NCI-H1436 treated with DMSO at 0.1 percent for 48 hours (cell line): ENCODE results near the gene UPP2.

Experiments used
- DNase-seq: peaks from one replicate; lab custom pipeline; 2025; lab: John Stamatoyannopoulos, UW

The UPP2 gene

DNA sequence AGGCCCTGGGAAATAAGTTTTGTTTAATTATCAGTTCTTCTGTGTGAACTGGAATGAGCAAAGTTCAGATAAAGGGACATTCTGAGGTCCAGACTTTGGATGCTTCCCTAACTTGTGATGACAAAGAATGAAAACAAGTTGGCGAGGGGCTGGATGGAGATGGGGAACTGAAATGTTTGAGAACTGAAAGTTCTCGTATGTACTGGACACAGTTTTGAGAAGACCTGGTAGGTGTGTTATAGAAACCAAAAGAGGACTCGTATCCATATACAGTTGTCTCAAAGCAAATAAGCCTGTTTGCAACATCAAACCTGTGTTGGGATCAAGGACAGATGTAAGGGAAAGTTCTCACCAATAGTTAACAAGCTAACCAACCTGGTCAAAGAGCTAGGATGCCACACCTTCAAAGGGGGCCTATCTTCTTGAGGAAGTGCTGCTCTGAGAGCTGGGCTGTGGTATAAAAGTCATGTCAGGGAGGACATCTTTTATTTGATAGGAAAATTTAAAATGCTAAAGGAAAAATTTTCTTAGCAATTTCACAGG, at the start of gene UPP2:
TSS of gene UPP2 (plus strand) at position 493 of the 543 bp plus-strand sequence. CDS start 188 bp downstream, outside the sequence.
- DNase-seq = no peak

DNA sequence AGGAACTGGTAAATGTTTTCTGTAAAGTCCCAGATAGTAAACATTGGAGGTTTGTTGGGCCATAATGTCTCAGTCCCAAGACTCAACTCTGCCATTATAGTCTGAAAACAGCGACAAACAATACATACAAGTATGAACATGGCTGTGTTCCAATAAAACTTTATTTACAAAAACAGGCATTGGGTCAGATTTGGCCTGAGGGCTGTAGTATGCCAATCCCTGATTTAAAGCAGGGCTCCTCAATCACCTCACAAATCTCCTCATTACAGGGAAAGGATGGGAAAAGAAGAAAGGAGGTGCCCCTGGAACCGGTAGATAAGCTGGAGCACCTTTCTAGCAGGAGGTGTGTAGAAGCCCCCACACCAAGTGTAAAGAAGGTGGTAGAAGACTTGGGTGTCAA, 48.9 kb upstream of the UPP2 start:
- DNase-seq = no peak

DNA sequence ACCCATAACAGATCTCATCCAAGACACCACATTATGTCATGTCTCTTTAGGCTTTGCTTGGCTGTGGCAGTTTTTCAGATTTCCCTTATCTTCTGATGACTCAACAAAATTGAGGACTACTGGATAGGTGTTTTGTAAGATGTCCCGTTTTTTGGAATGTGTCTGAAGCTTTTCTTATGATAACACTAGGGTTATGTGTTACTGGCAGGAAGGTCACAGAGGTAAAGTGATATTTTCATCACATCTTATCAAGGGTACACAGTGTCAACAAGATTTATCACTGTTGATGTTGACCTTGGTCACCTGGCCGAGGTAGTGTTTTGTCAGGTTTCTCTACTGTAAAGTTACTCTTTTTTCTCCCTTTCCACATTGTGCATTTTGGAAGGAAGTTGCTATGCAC, 44.8 kb upstream of the UPP2 start:
- no peak for DNase-seq

DNA sequence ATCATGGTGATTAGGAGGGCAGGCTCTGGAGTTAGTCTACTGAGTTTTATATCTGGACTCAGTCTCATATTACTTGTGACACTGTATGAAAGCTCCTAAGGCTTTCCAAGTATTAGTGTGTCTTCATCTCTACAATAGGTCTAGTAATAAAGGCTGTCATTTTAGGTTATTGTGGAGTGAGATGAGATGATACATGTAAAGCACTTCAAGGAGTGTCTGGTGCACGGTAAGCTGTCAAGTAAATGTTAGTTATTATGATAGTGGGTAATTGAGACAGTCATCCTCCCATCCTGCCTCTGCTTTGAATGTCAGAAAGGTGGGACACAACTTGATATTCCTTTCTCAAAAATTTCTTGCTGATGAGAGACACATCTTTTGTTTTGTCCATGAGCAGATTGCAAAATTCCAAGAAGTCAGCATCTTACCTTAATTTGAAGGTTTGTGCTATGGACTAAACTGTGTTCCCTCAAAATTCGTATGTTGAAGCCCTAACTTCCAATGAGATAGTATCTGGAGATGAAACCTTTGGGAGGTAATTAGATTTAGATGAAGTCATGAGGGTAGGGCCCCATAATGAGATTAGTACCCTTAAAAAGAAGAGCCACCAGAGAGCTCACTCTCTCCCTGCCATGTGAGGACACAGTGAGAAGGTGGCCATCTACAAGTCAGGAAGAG, 41.4 kb upstream of the UPP2 start:
- DNase-seq = no peak

DNA sequence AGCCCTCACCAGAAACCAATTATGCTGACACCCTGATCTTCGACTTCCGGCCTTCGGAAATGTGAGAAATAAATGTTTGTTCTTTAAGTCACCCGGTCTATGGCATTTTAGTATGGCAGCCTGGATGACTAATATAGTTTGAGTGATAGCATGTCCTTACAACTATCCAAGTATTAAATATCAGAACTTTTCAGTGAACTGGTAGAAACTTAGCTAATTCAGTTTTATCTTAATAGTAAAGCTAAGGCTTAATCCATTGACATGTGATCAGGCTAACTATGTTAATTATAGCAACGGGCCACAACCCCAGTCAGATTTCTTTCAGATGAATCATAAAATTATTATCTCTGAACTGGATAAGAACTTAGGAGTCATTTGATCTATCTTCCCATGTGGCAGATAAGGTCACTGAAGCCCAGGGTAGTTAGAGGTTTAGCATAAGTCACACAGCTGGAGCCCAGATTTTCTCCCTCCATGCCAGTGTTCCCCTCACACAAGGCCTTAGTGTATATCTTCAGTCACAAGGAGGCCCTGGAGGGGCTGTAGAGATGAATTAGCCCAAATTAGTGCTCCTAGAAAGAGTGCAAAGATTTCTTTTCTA, 40.7 kb upstream of the UPP2 start:
- no peak for DNase-seq

DNA sequence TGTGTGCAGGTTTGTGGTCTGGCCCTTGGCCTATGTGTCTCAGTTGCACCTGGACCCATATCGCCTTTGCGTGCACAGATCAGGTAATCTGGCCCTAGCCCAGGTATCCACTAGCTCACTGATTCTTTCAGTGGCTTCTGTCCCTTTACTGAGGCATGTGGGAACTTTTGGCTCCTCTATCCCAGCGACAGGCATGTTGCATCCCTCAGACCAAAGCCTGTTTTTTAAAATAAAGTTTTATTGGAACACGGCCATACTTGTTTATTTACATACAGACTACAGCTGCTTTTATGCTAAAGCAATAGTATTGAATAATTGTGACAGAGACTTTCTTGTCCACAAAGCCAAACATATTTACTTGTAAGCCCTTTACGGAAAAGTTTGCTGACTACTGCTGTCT, 39.9 kb upstream of the UPP2 start:
- DNase-seq = no peak

DNA sequence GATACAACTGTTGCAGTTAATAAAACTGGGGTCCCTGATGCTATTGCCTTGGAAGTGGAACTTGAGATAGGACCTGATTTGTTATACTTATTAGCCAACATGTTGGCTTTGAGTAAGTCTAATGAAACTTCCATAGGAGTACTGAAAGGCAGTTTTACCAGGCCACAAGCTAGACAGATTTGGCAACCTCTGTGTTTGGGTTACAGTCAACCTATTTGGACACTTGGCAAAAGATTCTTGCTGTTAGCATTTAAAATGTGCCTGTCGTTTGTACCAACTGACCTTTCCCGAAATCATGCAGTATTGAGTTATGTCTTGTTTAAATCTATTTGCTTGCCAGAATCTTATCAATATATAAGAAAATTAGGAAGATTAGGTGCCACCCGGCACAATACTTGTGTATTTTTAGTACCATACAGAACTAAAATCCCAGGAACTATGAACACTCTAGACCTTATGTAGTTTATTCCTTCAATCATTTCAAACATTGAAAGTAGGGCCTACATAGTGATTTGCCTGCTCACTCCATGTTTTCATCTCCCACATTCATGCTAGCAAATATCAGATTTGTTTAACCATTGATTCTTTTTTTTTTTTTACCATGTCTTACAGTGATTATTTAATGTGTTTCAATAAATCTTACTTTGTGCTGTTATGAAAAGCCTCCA, 35.5 kb upstream of the UPP2 start:
- no peak for DNase-seq

DNA sequence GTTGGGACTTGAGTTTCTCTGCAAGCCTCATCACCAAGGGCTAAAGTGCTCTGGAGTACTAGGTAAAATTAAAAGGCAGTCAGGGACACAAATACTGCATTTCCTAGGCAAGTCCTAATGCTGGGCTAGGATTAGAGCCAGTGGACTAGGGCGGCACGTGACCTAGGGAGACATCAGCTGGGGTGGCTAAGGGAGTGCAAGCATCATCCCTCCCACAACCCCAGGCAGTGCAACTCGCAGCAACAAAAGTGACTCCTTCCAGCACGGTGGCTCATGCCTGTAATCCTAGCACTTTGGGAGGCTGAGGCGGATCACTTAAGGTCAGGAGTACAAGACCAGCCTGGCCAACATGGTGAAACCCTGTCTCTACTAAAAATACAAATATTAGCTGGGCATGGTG, 30.7 kb upstream of the UPP2 start:
- DNase-seq = no peak

DNA sequence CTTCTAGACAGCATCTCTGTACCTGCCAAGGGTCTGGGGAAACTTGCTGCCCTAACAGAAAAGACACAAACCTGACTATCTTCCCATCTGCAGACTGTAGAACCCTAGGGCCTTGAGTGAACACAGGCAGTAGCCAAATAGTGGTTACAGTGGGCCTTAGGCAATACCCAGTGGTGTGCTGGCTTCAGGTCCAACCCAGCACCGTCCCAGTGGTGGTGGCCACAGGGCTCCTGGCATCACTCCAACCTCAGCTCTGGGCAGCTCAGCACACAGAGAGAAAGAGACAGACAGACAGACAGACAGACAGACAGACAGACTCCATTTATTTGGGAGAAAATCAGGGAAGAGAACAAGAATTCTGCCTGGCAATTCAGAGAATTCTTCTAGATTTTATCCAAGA, 29.3 kb upstream of the UPP2 start:
- DNase-seq = no peak

DNA sequence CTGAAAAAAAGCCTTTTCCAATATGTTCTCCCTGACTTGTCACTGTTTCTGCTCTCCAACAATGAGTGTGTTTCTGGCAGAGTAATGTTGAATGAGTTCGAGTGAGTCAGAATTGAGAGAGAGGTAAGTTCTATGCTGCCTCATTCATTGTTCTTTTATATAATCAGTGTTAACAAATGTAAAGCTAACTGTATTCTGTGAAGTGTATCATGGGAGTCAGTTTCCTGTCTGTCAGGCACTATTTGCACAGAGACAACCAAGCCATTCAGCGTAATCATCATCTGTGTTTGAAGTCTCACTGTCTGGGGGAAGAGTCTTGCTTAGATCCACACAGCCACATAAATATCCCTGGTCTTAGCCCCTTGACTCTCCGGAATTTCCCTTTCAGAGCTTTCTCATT, 22.0 kb upstream of the UPP2 start:
- DNase-seq = peak; percentile 22

DNA sequence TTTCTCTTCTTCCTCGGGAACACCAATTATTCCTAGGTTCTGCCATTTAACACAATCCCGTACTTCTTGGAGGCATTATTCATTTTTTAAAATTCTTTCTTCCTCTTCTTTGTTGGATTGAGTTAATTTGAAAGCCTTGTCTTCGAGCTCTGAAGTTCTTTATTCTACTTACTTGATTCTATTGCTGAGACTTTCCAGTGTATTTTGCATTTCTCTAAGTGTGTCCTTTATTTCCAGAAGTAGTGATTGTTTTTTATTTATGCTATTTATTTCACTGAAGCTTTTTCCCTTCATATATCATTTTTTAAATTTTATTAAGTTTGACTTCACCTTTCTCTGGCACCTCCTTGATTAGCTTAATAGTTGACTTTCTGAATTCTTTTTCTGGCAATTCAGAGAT, 13.6 kb upstream of the UPP2 start:
- no peak for DNase-seq

DNA sequence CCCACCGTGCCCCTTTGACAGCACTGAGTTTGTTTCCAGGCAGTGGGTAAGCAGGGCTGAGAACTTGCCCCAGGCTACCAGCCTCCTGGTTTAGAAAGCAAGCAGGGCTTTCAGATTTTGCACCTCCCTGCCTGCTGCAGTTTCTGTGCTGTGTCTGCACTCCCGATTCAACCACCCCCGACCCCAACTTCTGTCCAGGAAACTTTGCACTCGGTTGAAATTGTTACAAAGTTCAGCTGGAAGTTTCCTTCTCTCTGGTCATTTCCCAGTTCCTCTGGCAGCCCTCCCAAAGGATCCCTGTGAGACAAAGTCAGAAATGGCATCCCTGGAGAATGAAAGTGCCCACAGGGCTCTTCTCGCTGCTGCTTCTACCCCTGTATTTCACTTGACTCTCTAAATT, 12.4 kb upstream of the UPP2 start:
- no peak for DNase-seq

DNA sequence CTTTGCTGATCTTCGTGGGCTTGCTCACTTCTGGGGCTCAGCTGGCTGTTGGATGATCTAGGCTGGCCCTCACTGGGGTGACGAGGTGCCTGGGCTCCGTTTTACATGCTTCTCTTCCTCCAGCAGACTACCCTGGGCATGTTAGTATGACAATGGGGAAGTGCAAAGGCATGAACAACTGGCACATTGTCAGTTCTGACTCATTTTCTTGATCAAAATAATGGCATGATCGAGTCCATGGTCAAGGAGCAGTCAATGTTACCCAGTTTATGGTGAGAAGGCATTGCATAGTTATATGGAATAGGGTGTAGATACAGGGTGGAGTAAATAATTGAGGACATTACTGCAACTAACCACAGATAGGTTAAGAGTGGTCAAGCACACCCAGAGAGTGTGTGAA, 10.0 kb upstream of the UPP2 start:
- DNase-seq = no peak

DNA sequence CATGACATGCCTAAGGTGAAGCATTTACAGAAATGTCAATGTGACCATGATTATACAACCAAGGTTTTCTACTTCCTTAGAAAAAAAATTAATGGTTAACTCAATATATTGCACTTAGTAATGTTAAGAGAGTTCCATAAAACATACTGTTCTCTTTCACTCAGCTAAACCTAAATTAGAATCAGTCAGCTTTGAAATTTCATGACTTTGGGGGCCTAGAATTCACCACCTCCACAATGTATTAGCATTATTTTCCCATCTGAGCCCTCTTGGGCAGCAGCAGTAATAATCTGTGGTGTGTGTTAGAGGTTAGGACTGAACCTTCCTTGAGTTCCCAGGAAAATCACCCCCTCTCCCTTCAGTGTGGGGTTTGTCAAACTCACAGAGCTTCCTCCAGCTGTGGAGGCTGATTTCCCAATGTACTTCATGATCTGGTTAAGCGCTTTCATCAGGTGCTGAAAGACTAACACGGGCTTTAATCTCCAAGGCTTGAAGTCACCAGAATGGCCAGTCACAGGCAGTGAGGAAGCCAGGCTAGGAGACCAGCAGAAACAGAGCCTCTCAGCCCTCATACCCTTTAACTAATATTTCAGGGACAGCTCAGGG, 7.1 kb upstream of the UPP2 start:
- DNase-seq = no peak

DNA sequence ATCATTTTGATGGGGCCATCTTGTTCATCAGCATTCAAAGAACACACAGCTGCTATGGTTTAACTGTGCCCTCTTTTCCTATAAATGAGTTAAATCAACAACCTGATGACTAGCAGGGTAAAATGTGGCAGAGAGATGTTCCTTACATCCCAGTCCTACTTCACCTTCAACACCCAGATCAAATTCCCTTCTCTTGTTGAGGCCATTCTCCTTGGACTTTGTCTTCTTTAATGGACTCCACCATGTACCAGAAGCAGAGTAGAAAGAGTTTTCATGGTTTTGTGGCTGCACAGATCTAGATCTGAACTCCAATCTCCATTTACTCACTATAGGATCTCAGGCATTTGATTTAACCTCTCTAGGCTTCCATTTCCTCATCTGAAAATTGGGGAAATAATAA, 6.4 kb upstream of the UPP2 start:
- DNase-seq = no peak

DNA sequence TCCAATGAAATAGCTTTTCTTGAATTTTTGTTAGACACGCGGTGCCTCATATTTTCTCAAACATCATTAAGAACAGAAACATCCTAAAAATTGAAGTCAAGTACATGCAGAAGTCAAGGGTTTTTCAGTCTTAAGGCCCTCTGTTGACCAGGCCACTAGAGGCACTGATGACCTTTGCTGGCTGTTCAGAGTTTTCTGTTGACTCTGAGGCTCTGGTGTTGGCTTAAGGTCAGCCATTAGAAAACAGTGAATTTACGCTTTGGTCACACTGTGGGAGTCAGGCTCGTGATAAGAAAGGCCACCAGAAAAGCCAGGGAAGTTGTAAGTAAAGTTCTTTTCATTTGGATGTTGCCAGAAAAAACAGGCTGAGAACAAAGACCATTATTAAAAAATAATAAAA, 5.8 kb upstream of the UPP2 start:
- no peak for DNase-seq

DNA sequence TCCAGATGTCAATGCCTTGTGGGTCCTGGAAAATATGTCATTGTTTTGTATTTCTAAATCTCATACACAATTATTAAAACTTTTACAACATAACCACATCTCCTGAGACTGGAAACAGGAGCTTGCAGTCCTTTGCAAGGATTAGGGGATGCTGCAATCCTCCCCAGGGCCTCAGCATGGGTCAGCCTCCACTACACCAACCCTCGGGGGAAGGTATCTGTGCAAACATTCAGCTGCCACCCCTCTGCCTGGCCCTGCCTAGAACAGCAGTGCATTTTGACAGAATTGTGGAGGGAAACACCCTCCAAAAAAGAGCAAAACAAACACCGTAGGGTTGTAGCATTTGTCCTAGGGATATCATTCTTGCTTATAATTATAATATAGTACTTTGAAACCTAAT, 4.2 kb upstream of the UPP2 start:
- no peak for DNase-seq

DNA sequence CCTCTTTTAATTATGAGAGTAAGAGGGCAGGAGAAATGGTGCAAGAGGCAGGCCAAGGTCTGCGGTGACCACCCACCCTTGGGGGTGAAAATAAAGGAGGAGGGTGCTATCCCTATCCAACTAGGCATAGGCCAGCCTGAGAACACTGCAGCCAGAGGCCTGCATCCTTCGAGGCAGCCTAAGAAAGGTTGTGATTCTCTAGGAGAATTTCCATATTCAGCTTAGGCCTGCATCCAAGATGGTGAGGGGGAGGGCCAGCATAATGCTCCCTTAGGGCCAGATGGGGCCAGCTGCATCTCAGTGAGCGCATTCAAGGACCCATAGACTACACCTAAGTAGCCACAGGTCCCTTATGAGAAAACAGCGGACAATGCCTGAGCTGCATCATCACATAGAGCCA, 3.5 kb upstream of the UPP2 start:
- DNase-seq = no peak

DNA sequence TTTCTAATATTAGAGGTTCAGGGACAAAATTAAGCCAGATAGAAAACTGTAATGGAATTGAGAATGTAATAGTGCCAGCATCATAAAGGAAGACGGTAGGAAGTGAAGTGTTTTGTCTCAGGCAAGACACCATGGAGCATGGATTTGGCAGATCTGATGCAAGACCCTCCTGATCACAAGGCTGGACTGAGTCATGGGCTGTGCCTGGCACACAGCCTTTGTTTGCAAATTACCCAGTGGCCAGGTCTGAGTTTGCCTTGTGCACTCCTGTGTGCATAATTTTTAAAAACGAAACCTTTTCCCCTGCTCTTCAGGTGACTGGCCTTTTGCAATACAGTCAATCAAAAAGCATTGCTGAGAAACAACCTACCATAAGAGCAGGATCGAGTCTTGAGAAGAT, 2.0 kb upstream of the UPP2 start:
- no peak for DNase-seq

DNA sequence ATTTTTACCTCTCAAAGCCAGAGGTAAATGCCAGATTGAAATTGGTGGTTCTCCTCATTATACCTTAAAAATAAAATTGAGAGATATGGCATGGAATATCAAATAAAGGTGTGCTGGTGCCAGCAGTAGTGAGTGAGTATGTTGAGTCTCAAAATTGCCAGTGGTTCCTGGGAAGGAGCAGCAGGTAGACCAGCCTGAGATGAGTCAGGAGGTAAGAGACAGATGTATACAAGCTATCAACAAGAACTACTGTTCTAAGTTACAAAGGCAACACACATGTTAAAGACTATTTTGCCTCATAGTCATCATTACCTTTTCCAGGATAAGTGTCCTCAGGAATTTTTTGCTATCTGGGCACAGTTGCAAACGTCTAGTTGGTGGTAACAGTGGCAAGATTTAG, 1.3 kb upstream of the UPP2 start:
- no peak for DNase-seq

DNA sequence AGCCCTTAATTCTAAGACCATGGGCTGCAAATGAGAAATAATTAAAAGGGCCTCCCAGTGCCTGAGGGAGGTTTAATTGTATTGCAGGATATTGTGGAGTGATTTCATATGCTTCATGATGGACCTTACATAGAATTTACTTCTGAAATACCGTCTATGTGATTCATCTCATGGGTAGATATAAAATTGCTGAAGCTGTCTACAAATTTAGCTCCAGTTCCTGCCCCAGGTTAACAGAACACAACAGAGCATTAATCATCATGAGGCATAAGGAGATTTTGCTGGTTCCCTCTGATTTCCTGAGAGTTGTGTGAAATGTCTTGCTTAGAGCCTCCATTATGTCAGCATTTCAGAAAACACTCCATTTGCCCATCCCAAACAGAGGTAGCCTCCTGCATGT, 770 bp downstream of the UPP2 start:
- no peak for DNase-seq

DNA sequence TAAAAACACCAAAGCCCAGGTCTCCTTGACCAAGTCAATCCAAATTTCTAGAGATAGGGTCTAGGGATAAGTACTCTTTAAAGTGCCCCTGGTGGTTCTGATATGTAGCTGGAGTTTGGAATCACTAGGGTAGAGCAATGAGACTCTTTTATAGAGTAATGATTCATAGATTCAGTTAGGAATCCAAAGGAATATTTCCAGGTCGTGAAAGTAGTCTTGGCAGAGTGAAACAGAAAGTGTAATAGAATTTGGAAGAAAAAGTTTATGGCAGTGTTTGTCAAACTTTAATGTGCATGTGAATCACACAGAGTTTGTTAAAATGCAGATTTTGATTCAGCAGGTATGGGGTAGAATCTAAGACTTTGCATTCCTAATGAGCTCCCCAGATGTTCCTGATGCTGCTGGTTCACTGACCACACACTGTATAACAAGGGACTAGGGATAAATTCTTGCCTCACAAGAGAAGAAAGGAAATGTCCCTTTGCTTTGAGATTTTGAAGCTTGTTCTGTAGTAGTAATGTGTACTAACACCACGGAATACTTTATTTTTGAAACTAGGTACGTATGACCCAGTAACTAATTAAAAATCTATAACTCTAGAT, 1.8 kb downstream of the UPP2 start:
- no peak for DNase-seq

DNA sequence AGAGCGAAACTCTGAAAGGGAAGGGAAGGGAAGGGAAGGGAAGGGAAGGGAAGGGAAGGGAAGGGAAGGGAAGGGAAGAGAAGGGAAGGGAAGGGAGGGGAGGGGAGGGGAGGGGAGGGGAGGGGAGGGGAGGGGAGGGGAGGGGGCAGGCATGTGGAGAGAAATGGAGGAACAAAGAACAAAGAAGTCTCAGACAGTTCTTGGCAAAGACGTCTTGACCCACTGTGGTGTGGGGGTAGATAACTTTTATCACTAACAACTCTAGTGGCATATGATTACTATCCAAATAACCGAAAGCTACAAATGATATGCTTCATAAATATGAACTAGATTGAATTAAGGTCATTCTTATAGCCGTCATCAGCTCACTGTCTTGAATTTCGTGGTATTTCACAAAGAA, 3.2 kb downstream of the UPP2 start:
- no peak for DNase-seq
